MCF 10A (cell line): ENCODE results near the gene CST3. TPM values are rescaled to one million over a fixed set of nuclear protein-coding genes. Genes with fewer than 3 reads are reported as not detected.

Experiments
- BruUV-seq: library from RNA; stranded (reverse); fragments of 400-500 nt; replicated peaks from 2 replicates; lab custom pipeline; 2021; lab: Mats Ljungman, UMichigan
- CTCF ChIA-PET: fragments of 300-600 bp; sonication (Branson Sonifier 250); formaldehyde crosslinking; extraction: SDS; loops from one replicate; lab custom pipeline; 2021; ENCODE audit warnings: antibody characterized with exemption, inconsistent platforms; lab: Yijun Ruan, JAX
- POLR2A ChIA-PET: fragments of 300-600, 350-650 bp; sonication (Branson Sonifier 250); formaldehyde crosslinking; extraction: SDS; loops from one replicate; lab custom pipeline; 2020; ENCODE audit warnings: antibody characterized with exemption, inconsistent platforms; lab: Yijun Ruan, JAX
- DNase-seq: peaks from one replicate; pipeline ENCODE4 v3.0.0-alpha.2; 2018; ENCODE audit not compliant: unreplicated experiment
- H3K27ac Mint-ChIP-seq: one replicate; pipeline ENCODE4 v1.8.0; 2022; ENCODE audit warnings: mild to moderate bottlenecking, low read depth, mixed read lengths; ENCODE audit not compliant: unreplicated experiment
- H3K27me3 Mint-ChIP-seq: one replicate; pipeline ENCODE4 v1.8.0; 2022; ENCODE audit warnings: mixed read lengths; ENCODE audit not compliant: insufficient read depth, unreplicated experiment
- H3K36me3 Mint-ChIP-seq: one replicate; pipeline ENCODE4 v1.8.0; 2022; ENCODE audit warnings: mild to moderate bottlenecking, moderate library complexity, mixed read lengths; ENCODE audit not compliant: insufficient read depth, unreplicated experiment
- H3K4me1 Mint-ChIP-seq: one replicate; pipeline ENCODE4 v1.8.0; 2022; ENCODE audit warnings: mixed read lengths; ENCODE audit not compliant: insufficient read depth, unreplicated experiment
- H3K4me3 Mint-ChIP-seq: one replicate; pipeline ENCODE4 v1.8.0; 2022; ENCODE audit warnings: mild to moderate bottlenecking, moderate library complexity, mixed read lengths; ENCODE audit not compliant: unreplicated experiment
- H3K9me3 Mint-ChIP-seq: one replicate; pipeline ENCODE4 v1.8.0; 2022; ENCODE audit warnings: mixed read lengths; ENCODE audit not compliant: unreplicated experiment
- CTCF ChIP-seq: fragments of 200-600 bp; IDR thresholded peaks from one replicate; pipeline ENCODE4 v1.8.0; 2022; ENCODE audit warnings: antibody characterized with exemption, mild to moderate bottlenecking; ENCODE audit not compliant: unreplicated experiment
- intact Hi-C: fragments of 100-400 bp; cut with micrococcal nuclease; formaldehyde crosslinking; loops from 2 replicates; pipeline ENCODE4 v1.14.1; 2022
- total RNA-seq: library from RNA; stranded (reverse); gene quantifications from 2 replicates; pipeline ENCODE4 v1.2.3, GENCODE V29; 2022

The CST3 gene
- total RNA-seq, 1 experiment from 2014 or later = 303 TPM

GRCh38 chr20:23613676-23614075 lies 24.1 kb downstream of the CST3 start:
- CTCF ChIA-PET = interaction anchor here (0.6 to 2.6 kb wide), 4 partner anchors 55 to 171 kb away, joined by 3 to 18 read pairs (median 4); no protein-coding TSS in a partner anchor
- no peak for TF ChIP-seq CTCF
- H3K4me1 Mint-ChIP-seq = no peaks in the 10 kb centered on the region
- H3K27ac Mint-ChIP-seq = no peak overlapping the region
- H3K9me3 Mint-ChIP-seq = no peaks in the 10 kb centered on the region
- intact Hi-C loops = no loop called here
- BruUV-seq = no TSS peak
- H3K27me3 Mint-ChIP-seq = no peaks in the 10 kb centered on the region
- DNase-seq = no peak
- POLR2A ChIA-PET = interaction anchor here (0.9 to 1.2 kb wide), 3 partner anchors 16 to 1240 kb away, joined by 3 to 5 read pairs (median 3); no protein-coding TSS in a partner anchor
- H3K4me3 Mint-ChIP-seq = no peak overlapping the region
- no peaks in the 10 kb centered on the region for H3K36me3 Mint-ChIP-seq

GRCh38 chr20:23612396-23612795 lies 25.4 kb downstream of the CST3 start:
- H3K9me3 Mint-ChIP-seq = no peaks in the 10 kb centered on the region
- no peaks in the 10 kb centered on the region for H3K27me3 Mint-ChIP-seq
- TF ChIP-seq CTCF = no peak
- no peak overlapping the region for H3K4me3 Mint-ChIP-seq
- ChIA-PET POLR2A (interaction anchor here (0.9 kb wide), 1 partner anchor 23 kb away, joined by 3 read pairs; no protein-coding TSS in a partner anchor), CTCF (interaction anchor here (0.9 to 17.1 kb wide), 4 partner anchors 9 to 171 kb away, joined by 3 to 541 read pairs (median 10); partner anchors contain the start of gene CSTL1)
- no peaks in the 10 kb centered on the region for H3K36me3 Mint-ChIP-seq
- intact Hi-C loops = no loop called here
- BruUV-seq = no TSS peak
- no peak for DNase-seq
- no peak overlapping the region for H3K27ac Mint-ChIP-seq
- no peaks in the 10 kb centered on the region for H3K4me1 Mint-ChIP-seq

- DNase-seq = no peak
- Mint-ChIP-seq H3K27me3 (no peaks in the 10 kb centered on the region), H3K4me1 (no peaks in the 10 kb centered on the region), H3K36me3 (no peaks in the 10 kb centered on the region), H3K9me3 (no peaks in the 10 kb centered on the region), H3K27ac (no peak overlapping the region), H3K4me3 (no peak overlapping the region)
- TF ChIP-seq CTCF = no peak
- ChIA-PET CTCF (interaction anchor here (0.6 to 17.1 kb wide), 9 partner anchors 13 to 919 kb away, joined by 3 to 541 read pairs (median 4); partner anchors contain the start of genes CSTL1 and NAPB), POLR2A (interaction anchor here (0.6 to 4.5 kb wide), 9 partner anchors 10 to 1569 kb away, joined by 3 to 16 read pairs (median 5); partner anchors contain the start of gene NXT1)
- BruUV-seq = no TSS peak
- intact Hi-C loops = no loop called here
These were observed 28.2 kb downstream of the CST3 start for GRCh38 chr20:23609486-23610109.

GRCh38 chr20:23608251-23608846 lies 29.4 kb downstream of the CST3 start:
- Mint-ChIP-seq H3K4me1 (no peaks in the 10 kb centered on the region), H3K9me3 (no peaks in the 10 kb centered on the region), H3K27ac (no peak overlapping the region), H3K27me3 (no peaks in the 10 kb centered on the region), H3K36me3 (no peaks in the 10 kb centered on the region), H3K4me3 (no peak overlapping the region)
- TF ChIP-seq CTCF = no peak
- no peak for DNase-seq
- ChIA-PET POLR2A (interaction anchor here (1.4 to 4.5 kb wide), 3 partner anchors 15 to 167 kb away, joined by 3 to 16 read pairs (median 16); no protein-coding TSS in a partner anchor), CTCF (interaction anchor here (0.6 to 17.1 kb wide), 18 partner anchors 9 to 1310 kb away, joined by 3 to 541 read pairs (median 4); partner anchors contain the start of genes CSTL1 and NAPB)
- intact Hi-C loops = no loop called here
- BruUV-seq = no TSS peak
